H9 (cell line): Measurements from ENCODE around the gene IQCK. TPM values are rescaled to one million over a fixed set of nuclear protein-coding genes. Genes with fewer than 3 reads are reported as not detected.

Experiments
- DNase-seq: peaks from one replicate; pipeline ENCODE4 v3.0.0-alpha.2; 2017
- H2AFZ ChIP-seq: one replicate; pipeline ENCODE4 v1.6.1; 2013; ENCODE audit warnings: mild to moderate bottlenecking, low read length, control low read depth, moderate library complexity
- H2AK5ac ChIP-seq: 2 replicates; pipeline ENCODE4 v1.6.1; 2013; ENCODE audit warnings: low read length, control low read depth, mixed read lengths; ENCODE audit not compliant: insufficient read length
- H2BK120ac ChIP-seq: one replicate; pipeline ENCODE4 v1.6.1; 2013; ENCODE audit warnings: low read depth, mild to moderate bottlenecking, low read length, control low read depth, inconsistent platforms; ENCODE audit not compliant: poor library complexity, severe bottlenecking
- H2BK12ac ChIP-seq: 2 replicates; pipeline ENCODE4 v1.6.1; 2013; ENCODE audit warnings: low read length, control low read depth, mixed read lengths, low read depth; ENCODE audit not compliant: insufficient read length
- H2BK15ac ChIP-seq: 2 replicates; pipeline ENCODE4 v1.6.1; 2013; ENCODE audit warnings: low read depth, low read length, control low read depth
- H2BK20ac ChIP-seq: one replicate; pipeline ENCODE4 v1.6.1; 2013; ENCODE audit warnings: low read depth, mild to moderate bottlenecking, low read length, control low read depth, inconsistent platforms; ENCODE audit not compliant: poor library complexity, severe bottlenecking
- H2BK5ac ChIP-seq: 2 replicates; pipeline ENCODE4 v1.6.1; 2013; ENCODE audit warnings: low read length, control low read depth, mixed read lengths; ENCODE audit not compliant: insufficient read length
- H3K14ac ChIP-seq: 2 replicates; pipeline ENCODE4 v1.6.1; 2013; ENCODE audit warnings: low read length, control low read depth; ENCODE audit not compliant: insufficient read depth
- H3K18ac ChIP-seq: 2 replicates; pipeline ENCODE4 v1.6.1; 2013; ENCODE audit warnings: low read depth, mild to moderate bottlenecking, mixed read lengths, low read length, control low read depth; ENCODE audit not compliant: insufficient read length
- H3K23ac ChIP-seq: 2 replicates; pipeline ENCODE4 v1.6.1; 2013; ENCODE audit warnings: low read length, control low read depth, mixed read lengths, low read depth; ENCODE audit not compliant: insufficient read length
- H3K23me2 ChIP-seq: 2 replicates; pipeline ENCODE4 v1.6.1; 2013; ENCODE audit warnings: low read depth, mild to moderate bottlenecking, mixed read lengths, low read length, control low read depth; ENCODE audit not compliant: insufficient read length, poor library complexity, severe bottlenecking
- H3K27ac ChIP-seq: 2 replicates; pipeline ENCODE4 v1.5.1; 2013; ENCODE audit warnings: low read length, control low read depth, mixed read lengths, low read depth; ENCODE audit not compliant: insufficient read length
- H3K27me3 ChIP-seq: 2 replicates; pipeline ENCODE4 v1.6.1; 2013; ENCODE audit warnings: low read length, control low read depth, inconsistent platforms; ENCODE audit not compliant: insufficient read depth
- H3K4ac ChIP-seq: 2 replicates; pipeline ENCODE4 v1.6.1; 2013; ENCODE audit warnings: low read depth, mild to moderate bottlenecking, control low read depth, inconsistent platforms, low read length, moderate library complexity
- H3K4me1 ChIP-seq: 2 replicates; pipeline ENCODE4 v1.6.1; 2013; ENCODE audit warnings: low read length, control low read depth, inconsistent platforms; ENCODE audit not compliant: insufficient read depth
- H3K4me2 ChIP-seq: 2 replicates; pipeline ENCODE4 v1.6.1; 2013; ENCODE audit warnings: low read length, control low read depth, mixed read lengths; ENCODE audit not compliant: insufficient read length, insufficient read depth
- H3K56ac ChIP-seq: 2 replicates; pipeline ENCODE4 v1.6.1; 2013; ENCODE audit warnings: low read depth, mild to moderate bottlenecking, mixed read lengths, low read length, control low read depth; ENCODE audit not compliant: insufficient read length
- H3K79me1 ChIP-seq: 2 replicates; pipeline ENCODE4 v1.6.1; 2013; ENCODE audit warnings: low read depth, mild to moderate bottlenecking, moderate library complexity, low read length, control low read depth, inconsistent platforms; ENCODE audit not compliant: insufficient read depth, poor library complexity, severe bottlenecking
- H3K79me2 ChIP-seq: 2 replicates; pipeline ENCODE4 v1.6.1; 2013; ENCODE audit warnings: low read length, control low read depth, inconsistent platforms; ENCODE audit not compliant: insufficient read depth
- H3K9ac ChIP-seq: 2 replicates; pipeline ENCODE4 v1.6.1; 2013; ENCODE audit warnings: low read length, control low read depth, mixed read lengths; ENCODE audit not compliant: insufficient read length; ENCODE audit errors: extremely low read depth
- H3K9me3 ChIP-seq: one replicate; pipeline ENCODE4 v1.6.1; 2013; ENCODE audit warnings: low read depth, low read length, inconsistent platforms; ENCODE audit not compliant: control insufficient read depth
- H3T11ph ChIP-seq: one replicate; pipeline ENCODE4 v1.6.1; 2013; ENCODE audit warnings: mild to moderate bottlenecking, low read length, control low read depth, inconsistent platforms
- H4K20me1 ChIP-seq: one replicate; pipeline ENCODE4 v1.6.1; 2013; ENCODE audit not compliant: control insufficient read depth, insufficient read length, insufficient read depth
- H4K5ac ChIP-seq: 2 replicates; pipeline ENCODE4 v1.6.1; 2013; ENCODE audit warnings: low read depth, mild to moderate bottlenecking, mixed read lengths, low read length, control low read depth; ENCODE audit not compliant: insufficient read length
- H4K8ac ChIP-seq: replicated peaks from 2 replicates; pipeline ENCODE4 v1.6.1; 2013; ENCODE audit warnings: low read length, control low read depth, mixed read lengths, low read depth; ENCODE audit not compliant: insufficient read length
- H4K91ac ChIP-seq: 2 replicates; pipeline ENCODE4 v1.6.1; 2013; ENCODE audit warnings: low read depth, mild to moderate bottlenecking, moderate library complexity, mixed read lengths, low read length, control low read depth; ENCODE audit not compliant: insufficient read length
- H3K27ac Mint-ChIP-seq, 3 experiments: 2 replicates in 2 of 3; 3 replicates in 1 of 3; pipeline ENCODE4 v1.8.0; 2020 to 2021; ENCODE audit warnings: mixed read lengths in 3 of 3, mild to moderate bottlenecking in 1 of 3, moderate library complexity in 1 of 3
- H3K27me3 Mint-ChIP-seq: 2 replicates; pipeline ENCODE4 v1.8.0; 2021; ENCODE audit warnings: low read depth, mild to moderate bottlenecking, moderate library complexity, mixed read lengths
- H3K36me3 Mint-ChIP-seq, 3 experiments: 2 replicates in 2 of 3; 3 replicates in 1 of 3; pipeline ENCODE4 v1.8.0; 2020 to 2021; ENCODE audit warnings: low read depth in 3 of 3, mixed read lengths in 3 of 3; ENCODE audit not compliant: insufficient read depth in 1 of 3
- H3K4me1 Mint-ChIP-seq, 2 experiments: 2 replicates each; pipeline ENCODE4 v1.8.0; 2020; ENCODE audit warnings: mixed read lengths in 2 of 2
- H3K4me3 Mint-ChIP-seq, 2 experiments: 2 replicates in 1 of 2; 3 replicates in 1 of 2; pipeline ENCODE4 v1.8.0; 2020 to 2021; ENCODE audit warnings: mild to moderate bottlenecking in 2 of 2, mixed read lengths in 2 of 2, moderate library complexity in 1 of 2
- H3K9me3 Mint-ChIP-seq, 2 experiments: 2 replicates in 1 of 2; 3 replicates in 1 of 2; pipeline ENCODE4 v1.8.0; 2020; ENCODE audit warnings: mild to moderate bottlenecking in 2 of 2, mixed read lengths in 2 of 2, moderate library complexity in 1 of 2
- WGBS: extraction: QIAGEN DNeasy Blood & Tissue Kit; methylation state at CpG from one replicate; pipeline ENCODE4 v1.1.7; 2013; ENCODE audit warnings: missing lambda C conversion rate, low lambda C conversion rate, mixed read lengths; ENCODE audit not compliant: insufficient read length; ENCODE audit errors: extremely low coverage; 5-methylcytosine and 5-hydroxymethylcytosine counted together
- total RNA-seq: library from RNA; stranded (reverse); gene quantifications from 2 replicates; pipeline ENCODE4 v1.2.1, GENCODE V29; 2021
- TF ChIP-seq, protein P1 (sequence below): fragments of 200-600 bp; sonication (generic); conservative IDR thresholded peaks from 3 replicates; pipeline ENCODE4 v1.8.0; 2021; ENCODE audit warnings: antibody characterized with exemption, mild to moderate bottlenecking

Gene IQCK
- total RNA-seq, 1 experiment from 2014 or later: 9.0 TPM

DNA sequence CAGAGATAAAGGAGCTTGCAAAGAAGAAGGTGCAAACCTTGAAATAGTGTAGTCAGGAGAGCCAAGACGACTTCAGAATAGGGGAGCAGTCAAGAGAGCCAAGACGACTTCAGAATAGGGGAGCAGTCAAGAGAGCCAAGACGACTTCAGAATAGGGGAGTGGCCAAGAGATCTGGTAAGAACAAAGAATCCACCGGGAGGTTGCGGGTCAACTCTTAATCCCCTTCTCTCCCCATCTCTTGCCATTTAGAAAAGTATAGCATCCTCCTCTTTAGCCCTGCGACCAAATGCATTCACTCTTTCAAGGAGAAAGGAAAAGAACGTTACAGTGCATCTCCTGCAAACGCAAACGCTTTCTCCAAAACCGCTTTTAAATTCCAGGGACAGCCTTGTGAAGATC is 757 bp upstream of the IQCK start:
- Histone ChIP-seq H4K91ac (no peak overlapping the region), H3K27ac (no peak overlapping the region), H4K8ac (no peak overlapping the region), H3K14ac (peak overlapping the region; percentile 91; the same call in 1 of the 2 replicates), H2BK120ac (no peak overlapping the region), H3K79me1 (peaks cover 4% of the 10 kb centered on the region), H3K23ac (no peak overlapping the region), H4K20me1 (no peaks in the 10 kb centered on the region), H3K18ac (no peak overlapping the region), H3K4ac (no peak overlapping the region), H3K9ac (peak overlapping the region; percentile 94), H4K5ac (no peak overlapping the region), H2BK5ac (no peak overlapping the region), H3K23me2 (peaks cover 7% of the 10 kb centered on the region), H2AFZ (no peak overlapping the region), H3K79me2 (peaks cover 33% of the 10 kb centered on the region), H3K27me3 (no peaks in the 10 kb centered on the region), H3K9me3 (no peaks in the 10 kb centered on the region), H3K4me2 (peak overlapping the region; percentile 99), H3K4me1 (peaks cover 6% of the 10 kb centered on the region; the same call in 1 of the 2 replicates), H2BK15ac (no peak overlapping the region), H2BK20ac (no peak overlapping the region), H2BK12ac (no peak overlapping the region), H3T11ph (no peak overlapping the region), H2AK5ac (no peak overlapping the region), H3K56ac (no peak overlapping the region)
- H3K36me3 Mint-ChIP-seq: peaks cover 36 to 47% (median 36%) of the 10 kb centered on the region in 3 experiments
- H3K27ac Mint-ChIP-seq: peak overlapping the region; percentile 97 to 99 (median 99)
- H3K4me3 Mint-ChIP-seq: peak overlapping the region; percentile 98 to 99
- peaks cover 37 to 59% of the 10 kb centered on the region in 2 experiments for H3K4me1 Mint-ChIP-seq
- no CpG with 5 or more reads among the region's 10 CpGs for WGBS
- TF ChIP-seq, protein P1, sequence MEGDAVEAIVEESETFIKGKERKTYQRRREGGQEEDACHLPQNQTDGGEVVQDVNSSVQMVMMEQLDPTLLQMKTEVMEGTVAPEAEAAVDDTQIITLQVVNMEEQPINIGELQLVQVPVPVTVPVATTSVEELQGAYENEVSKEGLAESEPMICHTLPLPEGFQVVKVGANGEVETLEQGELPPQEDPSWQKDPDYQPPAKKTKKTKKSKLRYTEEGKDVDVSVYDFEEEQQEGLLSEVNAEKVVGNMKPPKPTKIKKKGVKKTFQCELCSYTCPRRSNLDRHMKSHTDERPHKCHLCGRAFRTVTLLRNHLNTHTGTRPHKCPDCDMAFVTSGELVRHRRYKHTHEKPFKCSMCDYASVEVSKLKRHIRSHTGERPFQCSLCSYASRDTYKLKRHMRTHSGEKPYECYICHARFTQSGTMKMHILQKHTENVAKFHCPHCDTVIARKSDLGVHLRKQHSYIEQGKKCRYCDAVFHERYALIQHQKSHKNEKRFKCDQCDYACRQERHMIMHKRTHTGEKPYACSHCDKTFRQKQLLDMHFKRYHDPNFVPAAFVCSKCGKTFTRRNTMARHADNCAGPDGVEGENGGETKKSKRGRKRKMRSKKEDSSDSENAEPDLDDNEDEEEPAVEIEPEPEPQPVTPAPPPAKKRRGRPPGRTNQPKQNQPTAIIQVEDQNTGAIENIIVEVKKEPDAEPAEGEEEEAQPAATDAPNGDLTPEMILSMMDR: no peak
- H3K27me3 Mint-ChIP-seq: no peaks in the 10 kb centered on the region
- no peaks in the 10 kb centered on the region for H3K9me3 Mint-ChIP-seq
- no peak for DNase-seq
